DMS114 treated with DMSO at 0.1 percent for 48 hours (cell line): ENCODE results near the gene MRPL34.
"Not testable (repeated sequence)": the region's sequence is repeated elsewhere in the genome, so short reads cannot be mapped to it uniquely, and the experiment has no call there.

Experiments used
- DNase-seq: peaks from one replicate; lab custom pipeline; 2025; ENCODE audit not compliant: unreplicated experiment; lab: John Stamatoyannopoulos, UW

MRPL34 gene

DNA sequence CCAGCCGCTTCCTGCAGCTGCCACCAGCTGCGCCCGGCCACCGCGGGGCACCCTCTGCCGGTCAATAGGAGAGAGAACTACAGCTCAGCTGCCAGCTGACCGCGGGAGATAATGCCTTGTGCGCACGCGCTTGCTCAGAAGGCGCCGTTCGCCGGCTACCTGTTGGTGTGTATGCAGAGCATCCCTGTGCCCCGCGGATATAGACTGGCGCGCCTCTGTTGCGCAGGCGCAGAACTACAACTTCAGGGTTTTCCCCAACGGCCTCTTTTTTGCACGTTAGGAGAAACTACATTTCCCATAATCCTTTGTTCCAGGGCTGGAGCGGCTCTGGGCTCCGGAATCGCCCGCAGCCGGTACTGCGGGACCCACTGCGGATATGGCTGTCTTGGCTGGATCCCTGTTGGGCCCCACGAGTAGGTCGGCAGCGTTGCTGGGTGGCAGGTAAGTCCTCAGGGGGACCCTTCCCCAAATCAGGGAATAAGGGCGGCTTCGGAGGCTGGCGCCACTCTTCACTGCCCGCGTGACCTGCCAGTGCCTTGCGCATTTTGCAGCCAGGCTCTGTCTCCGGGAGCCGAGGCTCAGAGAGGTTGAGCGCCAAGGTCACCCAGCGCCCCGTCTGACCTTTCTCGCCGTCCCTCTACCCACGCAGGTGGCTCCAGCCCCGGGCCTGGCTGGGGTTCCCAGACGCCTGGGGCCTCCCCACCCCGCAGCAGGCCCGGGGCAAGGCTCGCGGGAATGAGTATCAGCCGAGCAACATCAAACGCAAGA is at the start of gene MRPL34:
MRPL34 (plus strand) TSS at position 356 of the 768 bp plus-strand sequence; CDS start at position 377, 21 bp downstream.
- DNase-seq, result peak; percentile 98

DNA sequence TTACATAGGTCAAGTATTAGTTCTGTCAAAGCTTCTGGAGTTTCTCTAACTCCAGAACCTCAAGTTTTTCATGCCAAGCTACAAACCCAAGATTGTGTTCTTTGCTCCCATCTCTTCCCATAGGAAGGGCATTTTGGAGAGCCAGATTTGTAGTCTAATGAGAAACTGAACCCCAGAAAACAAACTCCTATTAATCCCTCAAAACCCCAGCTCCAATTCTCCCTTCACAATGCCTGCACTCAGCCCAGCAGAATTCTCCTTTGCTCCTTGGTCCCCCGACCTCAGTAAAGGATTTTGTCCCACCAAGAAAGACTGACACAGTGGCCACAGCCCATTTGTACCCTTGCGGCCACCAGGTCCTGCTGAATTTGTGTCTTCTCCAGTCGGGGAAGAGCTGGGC is 49.5 kb upstream of the MRPL34 start:
- DNase-seq, result no peak

DNA sequence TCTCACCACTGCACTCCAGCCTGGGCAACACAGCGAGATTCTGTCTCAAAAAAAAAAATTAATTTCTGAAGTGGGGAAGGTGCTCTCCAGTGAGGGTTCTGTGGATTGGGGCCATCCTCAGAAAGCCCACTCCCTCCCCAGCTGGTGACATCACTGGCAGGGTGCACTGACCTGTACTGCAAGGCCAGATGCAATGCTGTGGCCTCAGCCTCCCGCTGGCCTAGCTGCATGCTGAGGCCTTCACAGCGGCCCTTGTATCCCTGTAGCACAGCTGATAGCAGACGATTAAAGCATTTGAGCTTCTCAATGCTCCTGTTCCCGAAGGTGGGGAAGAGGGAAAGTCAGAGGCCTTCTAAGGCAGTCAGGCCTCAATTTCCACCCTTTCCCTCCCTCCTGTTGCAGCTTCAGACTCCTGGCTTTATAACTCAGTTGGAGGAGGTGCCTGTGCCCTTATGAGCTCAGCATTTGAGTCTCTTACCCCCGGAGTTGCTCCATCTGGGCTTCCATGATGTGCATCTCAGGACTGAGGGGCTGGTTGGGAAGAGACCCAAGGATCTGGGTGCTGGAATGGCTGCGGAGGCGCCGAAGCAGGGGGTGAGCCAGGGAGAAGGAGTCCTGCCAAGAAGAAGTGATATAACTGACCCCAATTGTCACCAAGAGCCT is 46.4 kb upstream of the MRPL34 start:
- DNase-seq, result no peak

DNA sequence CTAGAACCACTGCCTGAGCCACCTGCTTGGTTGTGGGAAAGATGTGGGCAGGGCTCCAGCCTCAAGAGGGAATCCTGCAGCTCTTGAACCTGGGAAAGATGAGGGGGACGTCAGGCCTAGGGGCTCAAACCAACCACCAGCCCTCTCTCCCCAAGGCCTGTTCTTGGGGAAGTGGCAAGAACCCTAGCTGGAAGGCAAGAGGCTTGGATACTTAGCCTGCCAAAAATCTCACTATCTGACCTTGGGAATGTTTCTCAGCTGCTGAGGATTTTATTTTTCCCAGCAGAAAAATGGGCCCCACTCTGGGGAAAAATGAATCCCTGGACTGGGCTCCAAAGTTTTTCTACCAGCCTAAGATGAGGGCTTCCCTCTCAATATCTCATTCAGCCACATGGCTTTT is 45.7 kb upstream of the MRPL34 start:
- no peak for DNase-seq

- DNase-seq, result no peak
Measured at GRCh38 chr19:17260842-17261325, 44.8 kb upstream of the MRPL34 start.

DNA sequence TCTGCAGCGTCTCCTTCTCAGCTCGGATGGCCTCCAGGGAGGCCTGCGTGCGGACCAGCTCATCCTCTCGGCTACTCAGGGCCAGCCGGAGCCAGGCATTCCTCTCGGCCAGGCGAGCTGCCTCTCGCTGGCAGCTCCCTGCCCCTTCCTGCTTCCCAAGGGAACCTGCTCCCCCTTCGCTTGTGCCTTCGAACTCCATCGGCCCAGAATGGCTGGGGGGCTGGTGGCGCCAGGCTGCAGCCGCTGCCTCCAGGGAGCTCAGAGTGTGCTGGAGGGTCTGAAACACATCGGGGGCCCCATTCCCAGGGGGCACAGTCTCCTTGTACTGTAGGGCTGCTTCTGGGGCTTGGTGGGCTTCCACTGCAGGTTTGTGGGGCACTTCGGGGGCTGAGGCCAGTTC is 43.1 kb upstream of the MRPL34 start:
- no peak for DNase-seq

DNA sequence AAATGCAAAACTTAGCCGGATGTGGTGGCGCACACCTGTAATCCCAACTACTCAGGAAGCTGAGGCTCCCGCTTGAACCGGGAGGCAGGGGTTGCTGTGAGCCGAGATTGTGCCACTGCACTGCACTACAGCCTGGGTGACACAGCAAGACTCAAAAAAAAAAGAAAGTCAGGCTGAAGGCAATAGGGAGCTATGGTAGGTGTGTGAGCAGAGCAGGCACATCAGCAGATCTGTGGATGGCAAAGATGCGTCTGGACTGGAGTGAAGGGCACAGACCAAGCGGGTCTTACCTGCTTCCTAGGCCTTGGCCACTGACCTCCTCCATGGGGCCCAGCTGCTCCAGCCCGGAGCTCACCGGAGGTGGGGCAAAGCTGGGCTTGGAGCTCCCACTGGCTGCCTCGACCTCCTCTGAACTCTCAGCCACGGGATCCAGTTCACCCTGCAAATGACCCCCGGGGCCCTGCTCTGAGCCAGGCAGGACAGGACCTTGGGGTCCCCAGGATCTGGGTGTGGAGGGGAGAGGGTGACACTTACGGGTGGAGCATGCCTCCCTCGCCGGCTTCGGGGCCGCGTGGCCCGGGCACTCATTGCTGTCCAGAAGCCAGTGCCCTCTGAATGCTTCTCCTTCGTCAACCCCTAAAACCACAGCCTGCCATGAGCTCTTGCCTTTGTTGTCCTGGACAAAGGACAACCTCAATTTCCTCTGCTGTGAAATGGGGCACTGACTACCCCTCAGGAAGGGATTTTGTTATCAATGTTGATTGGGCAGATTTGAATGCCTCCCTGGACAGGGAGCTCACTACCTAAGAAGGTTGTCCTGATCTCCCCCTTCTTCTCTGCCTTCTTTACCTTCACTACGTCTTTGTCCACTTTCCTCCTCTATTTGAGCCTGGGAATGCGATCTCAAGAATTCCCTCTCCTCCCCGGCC is 41.7 kb upstream of the MRPL34 start:
- DNase-seq, result no peak

DNA sequence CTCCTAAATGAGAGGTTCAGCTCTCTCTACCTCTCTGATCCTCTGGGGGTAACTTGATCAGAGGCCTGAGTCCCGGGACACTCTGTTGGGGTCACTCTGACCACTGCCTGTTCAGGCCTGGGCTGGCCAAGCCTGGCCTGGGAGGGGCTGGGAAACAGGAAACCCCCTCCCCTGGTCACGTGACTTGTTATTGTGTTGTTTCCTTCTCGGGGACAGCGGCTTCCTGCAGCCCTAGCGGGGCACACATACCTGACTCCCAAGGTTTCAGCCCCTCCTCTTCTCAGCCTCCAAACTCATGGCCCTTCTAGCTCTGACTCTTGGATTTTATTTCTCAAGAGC is 41.1 kb upstream of the MRPL34 start, which contains the start of gene USHBP1:
USHBP1 (minus strand) TSS at position 105 of the 339 bp plus-strand sequence. CDS start 446 bp downstream, outside the sequence.
- no peak for DNase-seq

DNA sequence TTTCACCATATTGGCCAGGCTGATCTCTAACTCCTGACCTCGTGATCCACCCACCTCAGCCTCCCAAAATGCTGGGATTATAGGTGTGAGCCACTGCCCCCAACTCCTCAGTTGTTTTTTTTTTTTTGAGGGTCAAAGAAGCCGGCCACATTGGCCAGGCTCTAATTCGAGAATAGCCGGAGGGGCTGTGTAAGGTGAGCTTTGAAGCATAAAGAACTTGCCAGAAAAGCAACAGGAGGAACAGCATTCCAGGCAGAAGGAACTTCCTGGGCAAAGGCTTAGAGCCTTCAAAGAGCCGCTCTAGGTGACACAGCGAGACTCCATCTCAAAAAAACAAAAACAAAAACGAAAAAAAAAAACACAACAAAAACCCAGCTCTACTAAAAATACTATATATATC is 39.6 kb upstream of the MRPL34 start:
- no peak for DNase-seq

DNA sequence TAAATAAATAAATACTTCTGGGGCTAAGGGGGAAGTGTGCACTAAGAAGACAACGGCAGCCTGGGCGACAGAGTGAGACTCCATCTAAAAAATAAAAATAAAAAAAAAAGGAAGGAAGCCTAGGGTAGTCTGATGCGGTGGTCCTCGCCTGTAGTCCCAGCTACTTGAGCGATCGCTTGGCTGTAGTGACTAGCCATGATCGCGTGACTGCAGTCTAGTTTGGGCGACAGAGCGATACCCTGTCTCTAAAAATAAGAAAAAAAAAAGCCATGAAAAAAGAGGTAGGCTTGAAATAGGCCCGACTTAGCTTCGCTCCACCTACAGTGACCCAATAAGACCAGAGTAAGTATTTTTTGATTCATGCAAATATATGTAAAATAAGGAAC is 39.1 kb upstream of the MRPL34 start:
- no peak for DNase-seq

DNA sequence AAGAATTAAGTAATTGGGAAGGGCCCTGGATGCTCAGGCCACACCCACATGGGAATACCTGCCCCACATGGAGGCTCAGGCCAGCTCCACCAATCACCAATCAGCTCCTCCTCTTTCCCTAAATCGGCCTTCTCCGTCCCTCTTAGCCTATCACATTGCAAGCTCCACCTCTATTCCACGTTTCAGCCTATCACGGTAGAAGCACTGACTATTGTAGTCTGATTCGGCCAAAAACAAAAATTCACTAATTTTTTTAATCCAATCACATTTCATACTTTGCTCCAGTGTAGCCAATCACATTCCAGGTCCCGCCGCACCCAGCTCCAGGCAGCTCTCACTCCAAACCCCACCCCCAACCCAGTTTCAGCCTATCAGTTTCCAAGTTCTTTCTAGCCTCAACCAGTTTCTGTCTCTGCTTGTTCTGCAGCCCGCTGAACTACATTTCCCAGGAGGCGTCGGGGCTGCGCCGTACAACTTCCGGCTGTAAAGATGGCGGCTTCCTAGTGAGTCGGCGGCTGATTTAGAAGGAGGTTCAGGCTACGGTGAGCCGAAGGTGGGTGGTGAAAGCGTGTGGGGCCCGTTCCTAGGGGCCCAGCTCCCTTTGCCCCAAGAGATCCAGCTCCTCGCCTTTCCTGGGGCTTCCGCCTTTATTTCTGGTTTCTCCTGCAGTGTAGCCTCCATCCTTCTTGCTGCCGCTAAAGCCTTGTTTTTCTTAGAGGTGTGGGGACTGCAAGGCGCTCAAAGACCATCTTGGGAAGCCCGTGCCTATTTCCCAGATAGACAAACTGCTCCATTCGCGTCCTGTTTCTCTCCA is 38.5 kb upstream of the MRPL34 start, which contains the start of gene BABAM1:
BABAM1 (plus strand) TSS at position 469 of the 814 bp plus-strand sequence. CDS start 1,364 bp downstream, outside the sequence.
- peak; percentile 100 for DNase-seq

GRCh38 chr19:17268754-17269153 is 36.9 kb upstream of the MRPL34 start:
- DNase-seq, result no peak

GRCh38 chr19:17274892-17275291 is 30.8 kb upstream of the MRPL34 start:
- not testable (repeated sequence) for DNase-seq

DNA sequence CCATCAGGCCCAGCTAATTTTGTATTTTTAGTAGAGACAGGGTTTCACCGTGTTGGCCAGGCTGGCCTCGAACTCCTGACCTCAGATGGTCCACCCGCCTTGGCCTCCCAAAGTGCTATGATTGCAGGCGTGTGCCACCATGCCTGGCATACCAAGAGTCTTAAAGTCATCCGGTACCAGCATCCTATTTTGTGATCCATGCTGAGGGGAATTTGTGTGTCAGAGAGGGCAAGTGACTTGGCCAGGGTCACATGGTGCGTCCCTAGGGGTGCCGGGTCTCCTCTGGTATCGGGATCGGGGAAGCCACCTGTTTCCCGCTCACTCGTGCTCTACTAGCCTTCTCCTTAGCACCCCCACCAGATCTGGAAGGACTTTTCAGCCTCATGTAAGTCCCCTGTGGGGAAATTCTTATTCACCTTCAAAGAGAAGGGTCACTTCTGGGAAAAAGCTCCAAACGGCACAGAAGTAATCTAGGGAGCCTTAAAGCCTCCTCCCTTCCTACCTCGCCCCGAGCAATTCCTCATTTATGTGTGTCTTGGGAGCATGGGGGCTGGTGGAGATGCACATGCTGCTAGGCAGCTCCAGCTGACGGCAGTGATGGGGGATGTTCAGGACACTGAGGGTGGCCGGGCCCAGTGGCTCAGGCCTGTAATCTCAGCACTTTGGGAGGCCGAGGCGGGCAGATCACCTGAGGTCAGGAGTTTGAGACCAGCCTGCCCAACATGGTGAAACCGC is 30.1 kb upstream of the MRPL34 start:
- DNase-seq, result no peak

DNA sequence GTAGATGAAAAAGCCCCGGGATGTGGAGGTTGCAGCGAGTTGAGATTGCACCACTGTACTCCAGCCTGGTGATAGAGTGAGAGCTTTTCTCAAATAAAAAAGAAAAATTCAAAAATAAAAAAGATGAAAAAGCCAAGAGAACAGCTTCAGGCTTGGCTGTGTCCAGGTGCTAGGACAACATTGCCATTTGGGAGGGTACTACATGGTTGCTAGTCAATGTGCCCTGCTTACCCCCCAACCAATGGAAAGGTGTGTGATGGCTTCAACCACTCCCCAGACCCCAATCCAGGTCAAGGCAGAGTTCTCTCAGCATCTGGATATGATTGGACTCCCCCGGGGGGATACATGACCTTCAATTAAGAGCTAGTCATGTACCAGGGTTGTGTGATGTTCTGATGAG is 26.2 kb upstream of the MRPL34 start:
- no peak for DNase-seq

DNA sequence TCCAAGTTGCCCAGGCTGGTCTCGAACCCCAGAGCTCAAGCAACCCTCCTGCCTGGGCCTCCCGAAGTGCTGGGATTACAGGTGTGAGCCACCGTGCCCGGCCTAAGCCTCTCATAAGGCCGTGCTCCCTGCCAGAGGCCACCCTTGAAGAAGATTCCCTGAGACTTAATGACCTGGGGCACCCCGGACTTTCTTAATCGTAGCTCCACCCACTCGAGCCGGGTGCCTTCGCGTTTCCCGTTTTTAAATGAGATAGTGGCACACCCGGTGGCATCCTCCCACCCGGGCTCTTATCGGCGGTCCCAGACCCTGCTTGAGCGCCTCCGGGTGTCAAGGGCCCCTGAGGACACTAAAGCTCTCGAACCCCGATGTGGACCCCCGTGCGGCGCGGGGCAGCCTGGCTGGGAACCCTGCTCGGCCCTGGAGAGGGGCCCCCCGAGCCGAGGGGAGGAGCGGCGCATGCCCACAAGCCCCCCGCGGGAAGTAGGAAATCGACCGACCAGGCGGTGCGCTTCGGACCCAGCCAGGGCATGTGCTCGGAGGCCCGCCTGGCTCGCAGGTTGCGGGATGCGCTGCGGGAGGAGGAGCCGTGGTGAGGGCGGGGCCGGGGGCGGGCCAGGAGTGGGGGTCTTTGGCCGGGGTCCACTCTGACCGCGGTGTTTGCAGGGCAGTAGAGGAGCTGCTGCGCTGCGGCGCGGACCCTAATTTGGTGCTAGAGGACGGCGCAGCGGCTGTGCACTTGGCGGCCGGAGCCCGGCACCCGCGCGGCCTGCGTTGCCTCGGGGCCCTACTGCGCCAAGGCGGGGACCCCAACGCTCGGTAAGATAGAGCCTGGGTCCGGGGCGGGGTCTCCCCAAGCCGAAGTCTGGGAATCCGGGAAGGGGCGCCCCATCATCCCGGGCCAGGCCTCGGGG is 24.0 kb upstream of the MRPL34 start, which contains the start of gene ANKLE1:
ANKLE1 (plus strand) TSS at position 511 of the 914 bp plus-strand sequence; CDS start at position 531, 20 bp downstream.
- DNase-seq, result peak; percentile 35

GRCh38 chr19:17282488-17283125 is 23.1 kb upstream of the MRPL34 start:
- peak; percentile 70 for DNase-seq

DNA sequence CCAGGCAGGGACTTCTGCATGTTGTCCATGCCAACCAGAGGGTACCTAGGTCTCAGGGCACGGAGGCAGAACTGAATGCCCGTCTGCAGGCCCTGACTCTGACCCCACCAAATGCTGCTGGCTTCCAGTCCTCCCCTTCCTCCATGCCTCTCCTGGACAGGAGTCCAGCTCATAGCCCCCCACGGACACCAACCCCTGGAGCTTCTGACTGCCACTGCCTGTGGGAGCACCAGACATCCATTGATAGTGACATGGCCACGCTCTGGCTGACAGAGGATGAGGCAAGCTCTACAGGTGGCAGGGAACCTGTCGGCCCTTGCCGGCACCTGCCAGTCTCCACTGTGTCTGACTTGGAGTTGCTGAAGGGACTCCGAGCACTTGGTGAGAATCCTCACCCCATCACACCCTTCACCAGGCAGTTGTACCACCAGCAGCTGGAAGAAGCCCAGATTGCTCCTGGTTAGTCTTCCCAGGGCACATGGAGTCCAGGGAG is 22.1 kb upstream of the MRPL34 start:
- no peak for DNase-seq
